Trophoblast cell (in vitro differentiated cells and primary cell): ENCODE measurements around the gene DMXL2.

Experiments
- DNase-seq, 2 donors: peaks; one replicate each; pipeline ENCODE4 v3.0.0-alpha.2; 2016
- H2AFZ ChIP-seq: 2 replicates; pipeline ENCODE4 v1.6.1; 2013; ENCODE audit warnings: low read length, moderate library complexity, mild to moderate bottlenecking; ENCODE audit not compliant: insufficient read depth, poor library complexity
- H2AK5ac ChIP-seq: 2 replicates; pipeline ENCODE4 v1.6.1; 2013; ENCODE audit warnings: mild to moderate bottlenecking, low read length
- H2BK120ac ChIP-seq: 2 replicates; pipeline ENCODE4 v1.6.1; 2013; ENCODE audit warnings: low read length, mild to moderate bottlenecking, moderate library complexity; ENCODE audit not compliant: insufficient read depth, poor library complexity
- H2BK12ac ChIP-seq: 2 replicates; pipeline ENCODE4 v1.6.1; 2013; ENCODE audit warnings: mild to moderate bottlenecking, low read length, moderate library complexity
- H2BK5ac ChIP-seq: 2 replicates; pipeline ENCODE4 v1.6.1; 2013; ENCODE audit warnings: low read length, low read depth, moderate library complexity, mild to moderate bottlenecking; ENCODE audit not compliant: poor library complexity
- H3K14ac ChIP-seq: 2 replicates; pipeline ENCODE4 v1.6.1; 2013; ENCODE audit warnings: mild to moderate bottlenecking, low read length
- H3K18ac ChIP-seq: 2 replicates; pipeline ENCODE4 v1.6.1; 2013; ENCODE audit warnings: mild to moderate bottlenecking, low read length
- H3K23ac ChIP-seq: 2 replicates; pipeline ENCODE4 v1.6.1; 2013; ENCODE audit warnings: low read length
- H3K27ac ChIP-seq: 2 replicates; pipeline ENCODE4 v1.5.1; 2013; ENCODE audit warnings: low read depth, mild to moderate bottlenecking, inconsistent platforms, low read length, moderate library complexity
- H3K27me3 ChIP-seq: 2 replicates; pipeline ENCODE4 v1.6.1; 2013; ENCODE audit warnings: inconsistent platforms, mild to moderate bottlenecking, low read length, moderate library complexity; ENCODE audit not compliant: insufficient read depth
- H3K36me3 ChIP-seq, 2 experiments: 1 replicate in 1 of 2; 2 replicates in 1 of 2; pipeline ENCODE4 v1.6.1; 2013; ENCODE audit warnings: low read length in 2 of 2, mild to moderate bottlenecking in 2 of 2, moderate library complexity in 1 of 2; ENCODE audit not compliant: insufficient read depth in 2 of 2, control insufficient read depth in 1 of 2
- H3K4ac ChIP-seq: 2 replicates; pipeline ENCODE4 v1.6.1; 2013; ENCODE audit warnings: low read depth, mild to moderate bottlenecking, low read length, moderate library complexity
- H3K4me1 ChIP-seq, 2 experiments: 1 replicate in 1 of 2; 2 replicates in 1 of 2; pipeline ENCODE4 v1.6.1; 2013; ENCODE audit warnings: low read length in 2 of 2, mild to moderate bottlenecking in 2 of 2, moderate library complexity in 1 of 2; ENCODE audit not compliant: insufficient read depth in 2 of 2, control insufficient read depth in 1 of 2
- H3K4me2 ChIP-seq: 2 replicates; pipeline ENCODE4 v1.6.1; 2013; ENCODE audit warnings: inconsistent platforms, mild to moderate bottlenecking, low read length, moderate library complexity
- H3K4me3 ChIP-seq: 2 replicates; pipeline ENCODE4 v1.5.1; 2013; ENCODE audit warnings: mild to moderate bottlenecking, low read depth, low read length, inconsistent platforms
- H3K79me1 ChIP-seq: one replicate; pipeline ENCODE4 v1.6.1; 2013; ENCODE audit warnings: low read length
- H3K79me2 ChIP-seq: 2 replicates; pipeline ENCODE4 v1.6.1; 2013; ENCODE audit warnings: low read length, mild to moderate bottlenecking; ENCODE audit not compliant: control insufficient read depth, insufficient read depth, poor library complexity
- H3K9ac ChIP-seq: 2 replicates; pipeline ENCODE4 v1.6.1; 2013; ENCODE audit warnings: mild to moderate bottlenecking, low read length
- H3K9me3 ChIP-seq: 2 replicates; pipeline ENCODE4 v1.6.1; 2013; ENCODE audit warnings: low read depth, mild to moderate bottlenecking, control low read depth, inconsistent platforms, low read length; ENCODE audit not compliant: insufficient read depth
- H4K12ac ChIP-seq: 2 replicates; pipeline ENCODE4 v1.6.1; 2013; ENCODE audit warnings: low read depth, mild to moderate bottlenecking, low read length, moderate library complexity
- H4K8ac ChIP-seq: 2 replicates; pipeline ENCODE4 v1.6.1; 2013; ENCODE audit warnings: low read depth, mild to moderate bottlenecking, low read length, moderate library complexity
- H4K91ac ChIP-seq: one replicate; pipeline ENCODE4 v1.6.1; 2013; ENCODE audit warnings: low read depth, mild to moderate bottlenecking, low read length, moderate library complexity
- WGBS: extraction: QIAGEN DNeasy Blood & Tissue Kit; methylation state at CpG from one replicate; pipeline ENCODE4 v1.1.7; 2013; ENCODE audit warnings: missing lambda C conversion rate; ENCODE audit not compliant: insufficient read length, insufficient coverage; ENCODE audit errors: extremely low coverage; 5-methylcytosine and 5-hydroxymethylcytosine counted together

Gene DMXL2

GRCh38 chr15:51634591-51635198 lies 12.1 kb upstream of the DMXL2 start:
- H3K4me1 ChIP-seq, result no peaks in the 10 kb centered on the region
- H3K27me3 ChIP-seq, result no peaks in the 10 kb centered on the region
- H3K23ac ChIP-seq, result no peak overlapping the region
- H3K27ac ChIP-seq, result no peak overlapping the region
- no peak overlapping the region for H2AFZ ChIP-seq
- H2BK120ac ChIP-seq, result no peak overlapping the region
- no peaks in the 10 kb centered on the region for H3K79me1 ChIP-seq
- H2AK5ac ChIP-seq, result no peak overlapping the region
- H3K9ac ChIP-seq, result no peak overlapping the region
- H3K18ac ChIP-seq, result no peak overlapping the region
- no peaks in the 10 kb centered on the region for H3K79me2 ChIP-seq
- no peak overlapping the region for H3K4ac ChIP-seq
- no peaks in the 10 kb centered on the region for H3K9me3 ChIP-seq
- H2BK12ac ChIP-seq, result no peak overlapping the region
- no peak overlapping the region for H4K91ac ChIP-seq
- no peak overlapping the region for H2BK5ac ChIP-seq
- H3K36me3 ChIP-seq, result no peaks in the 10 kb centered on the region
- H3K14ac ChIP-seq, result no peak overlapping the region
- no peak overlapping the region for H3K4me3 ChIP-seq
- H4K12ac ChIP-seq, result no peak overlapping the region
- DNase-seq, result no peak
- no peak overlapping the region for H4K8ac ChIP-seq
- no peak overlapping the region for H3K4me2 ChIP-seq
- WGBS, result no CpG with 5 or more reads among the region's 3 CpGs

- no peaks in the 10 kb centered on the region for H3K4me1 ChIP-seq
- H3K4me2 ChIP-seq, result no peak overlapping the region
- no peak overlapping the region for H3K27ac ChIP-seq
- no CpG with 5 or more reads among the region's 1 CpG for WGBS
- peak; percentile 25 to 71 for DNase-seq
- no peaks in the 10 kb centered on the region for H3K79me1 ChIP-seq
- H3K36me3 ChIP-seq, result no peaks in the 10 kb centered on the region
- no peaks in the 10 kb centered on the region for H3K27me3 ChIP-seq
- no peak overlapping the region for H2AK5ac ChIP-seq
- no peaks in the 10 kb centered on the region for H3K79me2 ChIP-seq
- H2BK120ac ChIP-seq, result no peak overlapping the region
- no peak overlapping the region for H4K12ac ChIP-seq
- no peak overlapping the region for H2BK12ac ChIP-seq
- H3K4ac ChIP-seq, result no peak overlapping the region
- no peak overlapping the region for H3K14ac ChIP-seq
- no peak overlapping the region for H3K4me3 ChIP-seq
- no peak overlapping the region for H2BK5ac ChIP-seq
- no peaks in the 10 kb centered on the region for H3K9me3 ChIP-seq
- no peak overlapping the region for H3K18ac ChIP-seq
- H3K23ac ChIP-seq, result no peak overlapping the region
- no peak overlapping the region for H4K8ac ChIP-seq
- no peak overlapping the region for H4K91ac ChIP-seq
- no peak overlapping the region for H3K9ac ChIP-seq
- H2AFZ ChIP-seq, result no peak overlapping the region
Measured at GRCh38 chr15:51629612-51630011, 7.0 kb upstream of the DMXL2 start.

- no peak overlapping the region for H2BK5ac ChIP-seq
- H3K14ac ChIP-seq, result no peak overlapping the region
- H3K4me1 ChIP-seq, result no peaks in the 10 kb centered on the region
- no peak overlapping the region for H4K91ac ChIP-seq
- H2BK120ac ChIP-seq, result no peak overlapping the region
- peaks cover 5% of the 10 kb centered on the region for H3K79me2 ChIP-seq
- H2AFZ ChIP-seq, result no peak overlapping the region
- peaks cover 9% of the 10 kb centered on the region for H3K79me1 ChIP-seq
- H3K4me2 ChIP-seq, result no peak overlapping the region
- no peak overlapping the region for H3K9ac ChIP-seq
- H3K23ac ChIP-seq, result no peak overlapping the region
- no peak overlapping the region for H3K4me3 ChIP-seq
- H3K4ac ChIP-seq, result no peak overlapping the region
- no peak overlapping the region for H4K12ac ChIP-seq
- no CpG with 5 or more reads among the region's 1 CpG for WGBS
- H4K8ac ChIP-seq, result no peak overlapping the region
- H3K9me3 ChIP-seq, result no peaks in the 10 kb centered on the region
- no peaks in the 10 kb centered on the region for H3K27me3 ChIP-seq
- DNase-seq, result no peak
- H2BK12ac ChIP-seq, result no peak overlapping the region
- no peak overlapping the region for H3K27ac ChIP-seq
- H2AK5ac ChIP-seq, result no peak overlapping the region
- no peak overlapping the region for H3K18ac ChIP-seq
- H3K36me3 ChIP-seq, result no peaks in the 10 kb centered on the region
Measured at GRCh38 chr15:51625236-51625635, 2.7 kb upstream of the DMXL2 start.

GRCh38 chr15:51624022-51624421 lies 1.5 kb upstream of the DMXL2 start:
- Histone ChIP-seq H2AFZ (no peak overlapping the region), H2BK12ac (no peak overlapping the region), H4K8ac (no peak overlapping the region), H3K14ac (no peak overlapping the region), H4K91ac (no peak overlapping the region), H2BK120ac (no peak overlapping the region), H3K4me2 (no peak overlapping the region), H3K23ac (no peak overlapping the region), H3K4me3 (no peak overlapping the region), H2AK5ac (no peak overlapping the region), H3K4ac (no peak overlapping the region), H3K9ac (no peak overlapping the region), H3K36me3 (no peaks in the 10 kb centered on the region), H3K27me3 (no peaks in the 10 kb centered on the region), H3K18ac (no peak overlapping the region), H3K27ac (no peak overlapping the region), H3K79me1 (peaks cover 9% of the 10 kb centered on the region), H3K9me3 (no peaks in the 10 kb centered on the region), H3K79me2 (peaks cover 5% of the 10 kb centered on the region), H4K12ac (no peak overlapping the region), H2BK5ac (no peak overlapping the region), H3K4me1 (no peaks in the 10 kb centered on the region)
- no CpG with 5 or more reads among the region's 4 CpGs for WGBS
- no peak for DNase-seq
